ENCODE measurements around the gene SCUBE1.
"Not testable (repeated sequence)": the region's sequence is repeated elsewhere in the genome, so short reads cannot be mapped to it uniquely, and the experiment has no call there.

Gene SCUBE1

GRCh38 chr22:43296276-43296902, 46.8 kb downstream of the SCUBE1 start:
- Mint-ChIP-seq H3K4me1 (ENCODE audit: low read depth) (no peaks in the 10 kb centered on the region), H3K9me3 (no peaks in the 10 kb centered on the region), H3K27me3 (ENCODE audit: low read depth) (no peaks in the 10 kb centered on the region), H3K27ac (no peak overlapping the region), H3K36me3 (ENCODE audit: low read depth) (no peaks in the 10 kb centered on the region), H3K4me3 (no peak overlapping the region)
- no peak for DNase-seq (ENCODE audit: low spot score)

- no peak for DNase-seq (ENCODE audit: low spot score)
- Mint-ChIP-seq H3K9me3 (no peaks in the 10 kb centered on the region), H3K27ac (no peak overlapping the region), H3K36me3 (ENCODE audit: low read depth) (no peaks in the 10 kb centered on the region), H3K4me1 (ENCODE audit: low read depth) (no peaks in the 10 kb centered on the region), H3K4me3 (no peak overlapping the region), H3K27me3 (ENCODE audit: low read depth) (no peaks in the 10 kb centered on the region)
Measured at GRCh38 chr22:43295660-43296059, 47.5 kb downstream of the SCUBE1 start.

GRCh38 chr22:43295173-43295572, 48.0 kb downstream of the SCUBE1 start:
- Mint-ChIP-seq H3K27me3 (ENCODE audit: low read depth) (no peaks in the 10 kb centered on the region), H3K27ac (no peak overlapping the region)
- no peak for DNase-seq (ENCODE audit: low spot score)

GRCh38 chr22:43293655-43294392, 49.3 kb downstream of the SCUBE1 start:
- no peak for DNase-seq (ENCODE audit: low spot score)
- H3K4me3 Mint-ChIP-seq = no peak overlapping the region
- H3K4me1 Mint-ChIP-seq (ENCODE audit: low read depth) = peaks cover 2% of the 10 kb centered on the region
- no peak overlapping the region for H3K27ac Mint-ChIP-seq
- H3K36me3 Mint-ChIP-seq (ENCODE audit: low read depth) = no peaks in the 10 kb centered on the region
- H3K9me3 Mint-ChIP-seq = no peaks in the 10 kb centered on the region
- no peaks in the 10 kb centered on the region for H3K27me3 Mint-ChIP-seq (ENCODE audit: low read depth)

More at GRCh38 chr22:43295173-43295572, 48.0 kb downstream of the SCUBE1 start:
- H3K4me1 Mint-ChIP-seq (ENCODE audit: low read depth) = no peaks in the 10 kb centered on the region
- H3K4me3 Mint-ChIP-seq = no peak overlapping the region
- H3K9me3 Mint-ChIP-seq = no peaks in the 10 kb centered on the region
- no peaks in the 10 kb centered on the region for H3K36me3 Mint-ChIP-seq (ENCODE audit: low read depth)

- H3K4me1 Mint-ChIP-seq (ENCODE audit: low read depth) = peaks cover 2% of the 10 kb centered on the region
- no peak overlapping the region for H3K4me3 Mint-ChIP-seq
- H3K9me3 Mint-ChIP-seq = no peaks in the 10 kb centered on the region
- no peak overlapping the region for H3K27ac Mint-ChIP-seq
- no peak for DNase-seq (ENCODE audit: low spot score)
- no peaks in the 10 kb centered on the region for H3K36me3 Mint-ChIP-seq (ENCODE audit: low read depth)
- H3K27me3 Mint-ChIP-seq (ENCODE audit: low read depth) = no peaks in the 10 kb centered on the region
Measured at GRCh38 chr22:43293259-43293654, 49.9 kb downstream of the SCUBE1 start.

- Mint-ChIP-seq H3K27ac (no peak overlapping the region), H3K4me3 (no peak overlapping the region), H3K4me1 (ENCODE audit: low read depth) (peaks cover 2% of the 10 kb centered on the region), H3K27me3 (ENCODE audit: low read depth) (no peaks in the 10 kb centered on the region), H3K9me3 (no peaks in the 10 kb centered on the region), H3K36me3 (ENCODE audit: low read depth) (no peaks in the 10 kb centered on the region)
- DNase-seq (ENCODE audit: low spot score) = no peak
Measured at GRCh38 chr22:43292630-43293018, 50.5 kb downstream of the SCUBE1 start.

GRCh38 chr22:43291381-43291780, 51.8 kb downstream of the SCUBE1 start:
- H3K4me3 Mint-ChIP-seq = no peak overlapping the region
- H3K27me3 Mint-ChIP-seq (ENCODE audit: low read depth) = no peaks in the 10 kb centered on the region
- H3K36me3 Mint-ChIP-seq (ENCODE audit: low read depth) = no peaks in the 10 kb centered on the region
- no peaks in the 10 kb centered on the region for H3K9me3 Mint-ChIP-seq
- no peak for DNase-seq (ENCODE audit: low spot score)
- H3K4me1 Mint-ChIP-seq (ENCODE audit: low read depth) = peaks cover 2% of the 10 kb centered on the region
- H3K27ac Mint-ChIP-seq = no peak overlapping the region

GRCh38 chr22:43289976-43290721, 53.0 kb downstream of the SCUBE1 start:
- Mint-ChIP-seq H3K4me1 (ENCODE audit: low read depth) (peaks cover 2% of the 10 kb centered on the region), H3K36me3 (ENCODE audit: low read depth) (no peaks in the 10 kb centered on the region), H3K9me3 (no peaks in the 10 kb centered on the region), H3K27me3 (ENCODE audit: low read depth) (peaks cover 1% of the 10 kb centered on the region), H3K27ac (no peak overlapping the region), H3K4me3 (no peak overlapping the region)
- DNase-seq (ENCODE audit: low spot score) = no peak

GRCh38 chr22:43289531-43289963, 53.6 kb downstream of the SCUBE1 start:
- Mint-ChIP-seq H3K36me3 (ENCODE audit: low read depth) (no peaks in the 10 kb centered on the region), H3K4me3 (no peak overlapping the region), H3K27me3 (ENCODE audit: low read depth) (peaks cover 2% of the 10 kb centered on the region), H3K27ac (no peak overlapping the region), H3K4me1 (ENCODE audit: low read depth) (peaks cover 2% of the 10 kb centered on the region), H3K9me3 (no peaks in the 10 kb centered on the region)
- no peak for DNase-seq (ENCODE audit: low spot score)

- Mint-ChIP-seq H3K4me3 (no peak overlapping the region), H3K36me3 (ENCODE audit: low read depth) (no peaks in the 10 kb centered on the region), H3K27me3 (ENCODE audit: low read depth) (peaks cover 2% of the 10 kb centered on the region), H3K9me3 (no peaks in the 10 kb centered on the region), H3K4me1 (ENCODE audit: low read depth) (peaks cover 2% of the 10 kb centered on the region), H3K27ac (no peak overlapping the region)
- no peak for DNase-seq (ENCODE audit: low spot score)
Measured at GRCh38 chr22:43288807-43289420, 54.3 kb downstream of the SCUBE1 start.

GRCh38 chr22:43288378-43288777, 54.8 kb downstream of the SCUBE1 start:
- no peak overlapping the region for H3K27ac Mint-ChIP-seq
- H3K9me3 Mint-ChIP-seq = no peaks in the 10 kb centered on the region
- H3K36me3 Mint-ChIP-seq (ENCODE audit: low read depth) = no peaks in the 10 kb centered on the region
- H3K4me1 Mint-ChIP-seq (ENCODE audit: low read depth) = peaks cover 2% of the 10 kb centered on the region
- H3K27me3 Mint-ChIP-seq (ENCODE audit: low read depth) = peaks cover 2% of the 10 kb centered on the region
- no peak for DNase-seq (ENCODE audit: low spot score)
- no peak overlapping the region for H3K4me3 Mint-ChIP-seq

GRCh38 chr22:43287441-43287840, 55.7 kb downstream of the SCUBE1 start:
- H3K4me1 Mint-ChIP-seq (ENCODE audit: low read depth) = peaks cover 2% of the 10 kb centered on the region
- no peaks in the 10 kb centered on the region for H3K36me3 Mint-ChIP-seq (ENCODE audit: low read depth)
- H3K9me3 Mint-ChIP-seq = no peaks in the 10 kb centered on the region
- DNase-seq (ENCODE audit: low spot score) = no peak
- H3K4me3 Mint-ChIP-seq = no peak overlapping the region
- no peak overlapping the region for H3K27ac Mint-ChIP-seq
- H3K27me3 Mint-ChIP-seq (ENCODE audit: low read depth) = peaks cover 2% of the 10 kb centered on the region

- Mint-ChIP-seq H3K4me3 (no peak overlapping the region), H3K9me3 (no peaks in the 10 kb centered on the region), H3K4me1 (ENCODE audit: low read depth) (peaks cover 8% of the 10 kb centered on the region), H3K36me3 (ENCODE audit: low read depth) (no peaks in the 10 kb centered on the region), H3K27ac (no peak overlapping the region), H3K27me3 (ENCODE audit: low read depth) (peaks cover 2% of the 10 kb centered on the region)
- DNase-seq (ENCODE audit: low spot score) = no peak
Measured at GRCh38 chr22:43281394-43281793, 61.8 kb downstream of the SCUBE1 start.

GRCh38 chr22:43280523-43280886, 62.7 kb downstream of the SCUBE1 start:
- H3K27me3 Mint-ChIP-seq (ENCODE audit: low read depth); DNase-seq (ENCODE audit: low spot score); H3K27ac Mint-ChIP-seq; H3K4me3 Mint-ChIP-seq; H3K9me3 Mint-ChIP-seq; H3K36me3 Mint-ChIP-seq (ENCODE audit: low read depth); H3K4me1 Mint-ChIP-seq (ENCODE audit: low read depth): not testable (repeated sequence)

Data from T-helper 2 cell treated with Interferon-gamma antibody and Interleukin-4, amounts not matched to agents 5 μg/mL and 100 μg/mL, for 36 hours (primary cell).